HAP-1 (cell line): ENCODE results near the gene CBFA2T2.
"Not testable (repeated sequence)": the region's sequence is repeated elsewhere in the genome, so short reads cannot be mapped to it uniquely, and the experiment has no call there.

Experiments used
- DNase-seq, 2 experiments: peaks; one replicate each; pipeline ENCODE4 v3.0.0-alpha.2; 2016 to 2020; ENCODE audit warnings: low spot score in 2 of 2
- H3K27me3 ChIP-seq: fragments of 250-450 bp; sonication (Bioruptor Pico); 2 replicates; pipeline ENCODE4 v1.5.1; 2020; ENCODE audit warnings: low read depth, mild to moderate bottlenecking, moderate library complexity
- H3K36me3 ChIP-seq: fragments of 250-450 bp; sonication (Bioruptor Pico); replicated peaks from 2 replicates; pipeline ENCODE4 v1.5.1; 2020; ENCODE audit warnings: mild to moderate bottlenecking
- H3K4me1 ChIP-seq: fragments of 250-450 bp; sonication (Bioruptor Pico); 2 replicates; pipeline ENCODE4 v1.5.1; 2020; ENCODE audit warnings: mild to moderate bottlenecking
- H3K4me3 ChIP-seq: fragments of 250-450 bp; sonication (Bioruptor Pico); 2 replicates; pipeline ENCODE4 v1.5.1; 2020; ENCODE audit warnings: mild to moderate bottlenecking, moderate library complexity
- H3K9me3 ChIP-seq: fragments of 250-450 bp; sonication (Bioruptor Pico); 2 replicates; pipeline ENCODE4 v1.5.1; 2020; ENCODE audit warnings: mild to moderate bottlenecking, moderate library complexity
- in situ Hi-C: fragments of 300-500 bp; cut with MboI; formaldehyde crosslinking; loops from 3 replicates; pipeline ENCODE4 v1.14.3; 2020; ENCODE audit warnings: low sequenced_read_pairs, inconsistent platforms, mixed read lengths

Gene CBFA2T2

GRCh38 chr20:33460711-33461110 is 29.2 kb upstream of the CBFA2T2 start:
- no peaks in the 10 kb centered on the region for H3K9me3 ChIP-seq
- DNase-seq = no peak
- in situ Hi-C loops = loop anchor here (5.0 kb wide), 1 partner anchor 192 kb away; no protein-coding TSS in a partner anchor
- H3K4me1 ChIP-seq = no peaks in the 10 kb centered on the region
- H3K36me3 ChIP-seq = no peaks in the 10 kb centered on the region
- no peaks in the 10 kb centered on the region for H3K27me3 ChIP-seq
- H3K4me3 ChIP-seq = no peak overlapping the region

- no peaks in the 10 kb centered on the region for H3K27me3 ChIP-seq
- in situ Hi-C loops = loop anchor here (5.0 kb wide), 1 partner anchor 189 kb away; no protein-coding TSS in a partner anchor
- H3K9me3 ChIP-seq = no peaks in the 10 kb centered on the region
- DNase-seq = no peak
- no peak overlapping the region for H3K4me3 ChIP-seq
- no peaks in the 10 kb centered on the region for H3K4me1 ChIP-seq
- H3K36me3 ChIP-seq = no peaks in the 10 kb centered on the region
These were observed 26.4 kb upstream of the CBFA2T2 start for GRCh38 chr20:33463332-33464101.

DNA sequence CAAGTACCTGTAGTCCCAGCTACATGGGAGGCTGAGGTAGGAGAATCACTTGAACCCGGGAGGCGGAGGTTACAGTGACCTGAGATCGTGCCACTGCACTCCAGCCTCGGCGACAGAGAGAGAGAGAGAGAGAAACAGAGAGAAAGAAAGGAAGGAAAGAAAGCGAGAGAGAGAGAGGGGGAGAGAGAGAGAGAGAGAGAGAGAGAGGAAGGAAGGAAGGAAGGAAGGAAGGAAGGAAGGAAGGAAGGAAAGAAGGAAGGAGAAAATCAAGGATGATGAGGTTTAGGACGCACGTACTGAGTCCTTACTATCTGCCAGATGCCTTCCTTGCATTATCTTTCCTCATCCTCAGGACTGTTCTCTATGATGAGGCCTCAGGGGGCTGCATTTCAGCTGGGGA is 25.1 kb upstream of the CBFA2T2 start:
- not testable (repeated sequence) for H3K9me3 ChIP-seq, H3K4me3 ChIP-seq, H3K4me1 ChIP-seq, H3K27me3 ChIP-seq, H3K36me3 ChIP-seq, DNase-seq
- in situ Hi-C loops = loop anchor here (5.0 kb wide), 1 partner anchor 188 kb away; no protein-coding TSS in a partner anchor

DNA sequence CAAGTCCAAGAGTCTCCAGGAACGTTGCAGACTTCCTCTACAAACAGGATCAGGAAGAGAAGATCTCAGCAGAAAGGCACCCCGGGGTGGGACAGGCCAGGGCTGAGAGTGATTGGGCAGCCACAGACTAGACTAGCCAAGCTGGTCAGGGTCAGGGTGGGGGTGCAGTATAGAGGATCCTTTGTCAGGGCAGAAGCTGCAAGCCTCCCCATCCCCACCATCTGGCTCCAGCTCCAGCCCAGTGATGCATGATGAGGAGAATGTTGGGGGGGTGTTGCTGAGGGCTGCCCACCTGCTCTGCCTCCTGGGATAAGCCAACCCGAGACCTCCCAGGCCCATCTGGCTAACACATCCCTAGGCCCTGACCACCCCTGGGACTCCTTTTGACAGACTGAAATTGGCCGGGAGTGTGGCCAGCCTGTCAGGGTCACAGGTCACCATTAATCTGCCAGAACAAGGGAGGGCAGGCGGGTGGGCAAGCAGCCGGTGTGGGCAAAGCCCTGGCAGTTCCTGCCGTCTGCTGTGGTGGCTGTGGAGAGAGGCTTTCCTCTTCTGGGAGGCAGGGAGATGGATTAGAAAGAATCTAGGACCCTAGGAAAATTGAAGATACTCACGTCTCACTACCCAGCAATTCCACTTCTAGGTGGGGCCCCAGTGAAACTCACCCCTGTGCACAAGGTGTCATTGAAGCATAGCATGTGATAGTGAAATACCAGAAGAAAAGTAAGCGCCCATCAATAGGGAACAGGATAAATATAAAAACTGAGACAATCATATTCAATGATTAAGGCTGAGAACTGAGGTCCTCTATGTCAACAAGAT is 24.2 kb upstream of the CBFA2T2 start:
- no peaks in the 10 kb centered on the region for H3K27me3 ChIP-seq
- H3K4me3 ChIP-seq = no peak overlapping the region
- no peaks in the 10 kb centered on the region for H3K9me3 ChIP-seq
- in situ Hi-C loops = no loop called here
- DNase-seq = no peak
- no peaks in the 10 kb centered on the region for H3K36me3 ChIP-seq
- no peaks in the 10 kb centered on the region; the same call in 1 of the 2 replicates for H3K4me1 ChIP-seq

DNA sequence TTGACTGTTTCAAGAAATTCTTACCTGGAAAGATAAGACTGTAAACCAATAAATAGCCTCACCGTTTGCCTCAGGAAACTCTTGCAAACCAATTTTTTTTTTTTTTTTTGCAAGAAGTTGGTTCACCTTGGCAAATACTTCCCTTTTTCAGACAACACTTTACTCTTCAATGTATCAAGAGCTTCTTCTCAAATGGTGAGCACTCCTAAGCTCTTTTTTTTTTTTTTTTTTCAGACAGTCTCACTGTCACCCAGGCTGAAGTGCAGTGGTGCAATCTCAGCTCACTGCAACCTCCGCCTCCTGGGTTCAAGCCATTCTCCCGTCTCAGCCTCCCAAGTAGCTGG is 23.6 kb upstream of the CBFA2T2 start:
- Histone ChIP-seq H3K4me3 (no peak overlapping the region), H3K36me3 (no peaks in the 10 kb centered on the region), H3K9me3 (no peaks in the 10 kb centered on the region), H3K27me3 (no peaks in the 10 kb centered on the region), H3K4me1 (no peaks in the 10 kb centered on the region; the same call in 1 of the 2 replicates)
- no peak for DNase-seq
- in situ Hi-C loops = no loop called here

DNA sequence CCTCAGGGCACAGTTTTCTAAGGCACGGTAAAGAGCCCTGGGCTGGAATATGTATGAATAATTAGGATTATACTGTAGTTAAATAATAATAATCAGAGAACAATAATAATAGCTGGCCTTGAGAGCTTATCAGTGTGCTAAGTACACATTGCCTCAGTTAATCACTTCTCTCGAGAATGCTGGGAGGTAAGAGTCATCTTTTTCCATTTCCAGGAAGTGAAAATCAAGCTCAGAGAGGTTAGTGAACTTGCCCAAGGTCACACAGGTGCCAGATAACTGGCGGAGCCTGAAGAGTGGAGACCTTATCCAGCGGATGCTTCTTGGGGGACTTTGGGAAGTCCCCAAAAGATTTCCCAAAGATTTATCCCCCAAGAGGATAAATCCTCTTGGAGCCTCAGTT is 19.4 kb upstream of the CBFA2T2 start:
- DNase-seq = no peak
- no peaks in the 10 kb centered on the region for H3K27me3 ChIP-seq
- no peaks in the 10 kb centered on the region for H3K36me3 ChIP-seq
- H3K4me1 ChIP-seq = no peaks in the 10 kb centered on the region; the same call in 1 of the 2 replicates
- in situ Hi-C loops = no loop called here
- H3K4me3 ChIP-seq = no peak overlapping the region
- H3K9me3 ChIP-seq = no peaks in the 10 kb centered on the region

DNA sequence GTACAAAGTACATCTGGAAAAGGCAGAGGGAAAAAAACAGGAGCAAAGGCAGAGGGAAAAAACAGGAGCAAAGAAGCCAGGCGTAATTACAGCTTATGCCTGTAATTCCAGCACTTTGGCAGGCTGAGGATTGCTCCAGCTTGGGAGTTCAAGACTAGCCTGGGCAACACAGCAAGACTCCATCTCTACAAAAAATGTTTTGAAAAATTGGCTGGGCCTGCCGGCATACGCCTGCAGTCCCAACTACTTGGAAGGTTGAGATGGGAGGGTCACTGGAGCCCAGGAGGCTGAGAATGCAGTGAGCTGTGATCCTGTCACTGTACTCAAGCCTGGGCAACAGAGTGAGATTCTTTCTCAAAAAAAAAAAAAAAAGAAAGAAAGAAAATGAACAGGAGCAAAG is 19.0 kb upstream of the CBFA2T2 start:
- H3K27me3 ChIP-seq = no peaks in the 10 kb centered on the region
- no peak for DNase-seq
- no peak overlapping the region for H3K4me3 ChIP-seq
- H3K36me3 ChIP-seq = no peaks in the 10 kb centered on the region
- in situ Hi-C loops = no loop called here
- H3K9me3 ChIP-seq = no peaks in the 10 kb centered on the region
- H3K4me1 ChIP-seq = no peaks in the 10 kb centered on the region; the same call in 1 of the 2 replicates

GRCh38 chr20:33472868-33473435 is 16.9 kb upstream of the CBFA2T2 start:
- no peaks in the 10 kb centered on the region for H3K9me3 ChIP-seq
- H3K36me3 ChIP-seq = no peaks in the 10 kb centered on the region
- no peaks in the 10 kb centered on the region for H3K27me3 ChIP-seq
- no peaks in the 10 kb centered on the region; the same call in 1 of the 2 replicates for H3K4me1 ChIP-seq
- no peak for DNase-seq
- in situ Hi-C loops = no loop called here
- H3K4me3 ChIP-seq = no peak overlapping the region

GRCh38 chr20:33474097-33474873 is 15.6 kb upstream of the CBFA2T2 start:
- in situ Hi-C loops = no loop called here
- H3K4me1 ChIP-seq = no peaks in the 10 kb centered on the region; the same call in 1 of the 2 replicates
- no peak overlapping the region for H3K4me3 ChIP-seq
- H3K36me3 ChIP-seq = no peaks in the 10 kb centered on the region
- H3K9me3 ChIP-seq = no peaks in the 10 kb centered on the region
- no peak for DNase-seq
- no peaks in the 10 kb centered on the region for H3K27me3 ChIP-seq

- in situ Hi-C loops = no loop called here
- Histone ChIP-seq H3K27me3 (no peaks in the 10 kb centered on the region), H3K36me3 (no peaks in the 10 kb centered on the region), H3K4me1 (no peaks in the 10 kb centered on the region; the same call in 1 of the 2 replicates), H3K9me3 (no peaks in the 10 kb centered on the region), H3K4me3 (no peak overlapping the region)
- no peak for DNase-seq
These were observed 14.9 kb upstream of the CBFA2T2 start for GRCh38 chr20:33474963-33475362.

GRCh38 chr20:33475381-33476152 is 14.3 kb upstream of the CBFA2T2 start:
- H3K4me1 ChIP-seq = no peaks in the 10 kb centered on the region
- no peaks in the 10 kb centered on the region for H3K27me3 ChIP-seq
- no peak for DNase-seq
- no peaks in the 10 kb centered on the region for H3K9me3 ChIP-seq
- in situ Hi-C loops = no loop called here
- H3K4me3 ChIP-seq = no peak overlapping the region
- no peaks in the 10 kb centered on the region for H3K36me3 ChIP-seq

DNA sequence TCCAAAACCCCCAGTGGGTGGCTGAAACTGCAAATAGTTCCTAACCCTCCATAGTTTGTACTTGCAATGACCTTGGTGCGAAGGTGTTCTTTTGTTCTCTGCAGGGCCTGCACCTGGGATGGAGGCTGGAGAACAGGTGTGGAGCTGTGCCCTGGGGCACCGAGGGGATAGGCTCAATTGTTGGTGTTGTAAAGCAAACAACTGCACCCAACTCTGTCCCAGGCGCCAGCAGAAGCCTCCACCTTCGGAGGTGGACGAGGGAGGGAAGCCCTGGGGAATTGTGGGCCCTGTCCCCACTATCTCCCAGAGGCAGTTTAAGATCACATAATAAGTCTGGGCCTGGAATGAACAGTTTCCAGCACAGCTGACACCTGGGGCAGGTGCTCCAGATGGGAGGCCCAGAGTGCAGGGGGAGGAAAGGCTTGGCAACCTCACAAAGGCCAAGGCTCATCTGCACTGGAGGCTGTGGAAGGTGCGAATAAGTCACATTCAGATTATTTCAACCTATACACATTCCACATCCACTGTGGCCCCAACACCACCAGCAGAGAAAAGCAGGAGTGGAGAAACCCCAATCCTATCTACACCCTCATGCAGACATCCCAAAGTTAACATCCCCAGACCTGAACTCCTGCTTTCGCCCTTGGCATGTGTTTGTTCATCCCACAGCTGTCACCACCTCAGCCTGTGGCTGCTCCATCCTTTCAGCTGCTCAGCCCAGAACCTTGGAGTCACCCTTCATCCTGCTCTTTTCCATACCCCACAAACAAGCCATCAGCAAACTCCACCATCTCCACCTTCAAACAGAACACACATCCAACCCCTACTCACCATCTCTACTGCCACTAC is 12.3 kb upstream of the CBFA2T2 start:
- H3K9me3 ChIP-seq = no peaks in the 10 kb centered on the region
- no peak overlapping the region for H3K4me3 ChIP-seq
- no peaks in the 10 kb centered on the region for H3K4me1 ChIP-seq
- DNase-seq = no peak
- no peaks in the 10 kb centered on the region for H3K36me3 ChIP-seq
- in situ Hi-C loops = no loop called here
- no peaks in the 10 kb centered on the region for H3K27me3 ChIP-seq
